Left cardiac atrium (tissue), 4 donors: ENCODE data around the gene ELMO2. TPM values are rescaled to one million over a fixed set of nuclear protein-coding genes. Genes with fewer than 3 reads are reported as not detected.

Source experiments
- ATAC-seq, 2 donors: fragments of 200-7000 bp; cut with Tn5 transposase; one replicate each; pipeline ENCODE4 v1.9.1; 2020; ENCODE audit warnings: mild to moderate bottlenecking in 2 of 2, moderate library complexity in 2 of 2
- DNase-seq: peaks from one replicate; pipeline ENCODE4 v3.0.0-alpha.2; 2020
- intact Hi-C, 2 donors: fragments of 100-400 bp; cut with DNase I; formaldehyde crosslinking; loops; one replicate each; pipeline versions ENCODE4 v1.14.1 to v1.15.1; 2022 to 2023
- total RNA-seq, 2 donors: library from RNA; stranded (reverse); fragmentation: NEBNext Ultra II Directional; extraction: Animal tissue kit (Norgen Biotek cat#: 25700); gene quantifications; one replicate each; pipeline ENCODE4 v1.2.1, GENCODE V29; 2021
- donor health status: DM: no; HTN: yes; CAD: no.
- donor health status: DM: no; HTN: yes; CAD: no; lungs with severe emphysema.
- donor health status: DM: yes; HTN: yes; CAD: no.
- donor health status: Dilated cardiomyopathy.

The ELMO2 gene
- total RNA-seq, 2 donors from 2014 or later = 29.5 to 36.1 TPM

GRCh38 chr20:46342451-46343347 is 63.7 kb downstream of the ELMO2 start:
- DNase-seq (no peak), ATAC-seq (no peak)
- intact Hi-C loops = no loop called here

GRCh38 chr20:46342010-46342378 is 64.4 kb downstream of the ELMO2 start:
- intact Hi-C loops = no loop called here
- DNase-seq (no peak), ATAC-seq (no peak)

GRCh38 chr20:46341074-46342009 is 65.1 kb downstream of the ELMO2 start:
- intact Hi-C loops = no loop called here
- DNase-seq (no peak), ATAC-seq (no peak)

GRCh38 chr20:46339037-46339436 is 67.4 kb downstream of the ELMO2 start:
- ATAC-seq (no peak), DNase-seq (no peak)
- intact Hi-C loops = no loop called here

- ATAC-seq (no peak), DNase-seq (no peak)
- intact Hi-C loops = no loop called here
Measured at GRCh38 chr20:46336735-46337134, 69.7 kb downstream of the ELMO2 start.

GRCh38 chr20:46334303-46334904 is 72.0 kb downstream of the ELMO2 start:
- intact Hi-C loops = no loop called here
- ATAC-seq (no peak), DNase-seq (no peak)

- intact Hi-C loops = no loop called here
- no peak for DNase-seq
- ATAC-seq = peak; percentile 29 to 38
Measured at GRCh38 chr20:46333161-46333991, 73.0 kb downstream of the ELMO2 start.

- ATAC-seq (no peak), DNase-seq (no peak)
- intact Hi-C loops = no loop called here
Measured at GRCh38 chr20:46332373-46333160, 73.8 kb downstream of the ELMO2 start.

GRCh38 chr20:46331611-46332361 is 74.6 kb downstream of the ELMO2 start:
- ATAC-seq = no peak
- DNase-seq = no peak
- intact Hi-C loops = no loop called here

GRCh38 chr20:46330831-46331371 is 75.5 kb downstream of the ELMO2 start:
- intact Hi-C loops = no loop called here
- DNase-seq (no peak), ATAC-seq (no peak)

- ATAC-seq = peak in 1 of 2 donors; percentile 20
- intact Hi-C loops = no loop called here
- no peak for DNase-seq
Measured at GRCh38 chr20:46330072-46330763, 76.2 kb downstream of the ELMO2 start.

GRCh38 chr20:46328200-46328882 is 78.1 kb downstream of the ELMO2 start:
- intact Hi-C loops = no loop called here
- no peak for ATAC-seq
- no peak for DNase-seq

GRCh38 chr20:46327557-46327956 is 78.9 kb downstream of the ELMO2 start:
- intact Hi-C loops = no loop called here
- ATAC-seq (no peak), DNase-seq (no peak)

- ATAC-seq = no peak
- DNase-seq = no peak
- intact Hi-C loops = no loop called here
Measured at GRCh38 chr20:46325789-46326188, 80.6 kb downstream of the ELMO2 start.

- peak; percentile 19 to 38 for ATAC-seq
- intact Hi-C loops = no loop called here
- no peak for DNase-seq
Measured at GRCh38 chr20:46324960-46325703, 81.3 kb downstream of the ELMO2 start.
